SK-N-MC (cell line): ENCODE measurements around the gene CCDC51.

ENCODE experiments used
- DNase-seq: peaks from one replicate; pipeline ENCODE4 v3.0.0-alpha.2; 2011; ENCODE audit warnings: low read depth, low spot score
- H3K27ac ChIP-seq: fragments of 200-600 bp; sonication (generic); 2 replicates; pipeline ENCODE4 v1.5.1; 2016; ENCODE audit warnings: mixed run types
- H3K36me3 ChIP-seq: fragments of 200-600 bp; sonication (generic); 2 replicates; pipeline ENCODE4 v1.6.1; 2017; ENCODE audit warnings: antibody characterized with exemption, low read length, mixed read lengths; ENCODE audit not compliant: insufficient read depth
- H3K4me3 ChIP-seq: fragments of 200-600 bp; sonication (generic); 2 replicates; pipeline ENCODE4 v1.5.1; 2016
- H3K9ac ChIP-seq: fragments of 200-600 bp; sonication (generic); 2 replicates; pipeline ENCODE4 v1.8.0; 2017; ENCODE audit warnings: mixed run types, mixed read lengths; ENCODE audit not compliant: insufficient read length
- H3K9me3 ChIP-seq: fragments of 200-600 bp; sonication (generic); 2 replicates; pipeline ENCODE4 v1.6.1; 2017; ENCODE audit warnings: low read depth, mild to moderate bottlenecking, antibody characterized with exemption, low read length, moderate library complexity, mixed read lengths
- EZH2 ChIP-seq: fragments of 200-600 bp; sonication (generic); IDR thresholded peaks from one replicate; pipeline ENCODE4 v1.6.1; 2017; ENCODE audit warnings: antibody characterized with exemption
- FOXP2 ChIP-seq: optimal IDR thresholded peaks from 2 replicates; pipeline ENCODE3; 2011; ENCODE audit warnings: mild to moderate bottlenecking, moderate library complexity; ENCODE audit not compliant: insufficient read depth; ENCODE audit errors: extremely low read length, control extremely low read depth
- POLR2AphosphoS5 ChIP-seq: IDR thresholded peaks from 2 replicates; pipeline ENCODE4 v1.6.1; 2012; ENCODE audit warnings: mild to moderate bottlenecking, low read depth, low read length, borderline replicate concordance

CCDC51 gene

DNA sequence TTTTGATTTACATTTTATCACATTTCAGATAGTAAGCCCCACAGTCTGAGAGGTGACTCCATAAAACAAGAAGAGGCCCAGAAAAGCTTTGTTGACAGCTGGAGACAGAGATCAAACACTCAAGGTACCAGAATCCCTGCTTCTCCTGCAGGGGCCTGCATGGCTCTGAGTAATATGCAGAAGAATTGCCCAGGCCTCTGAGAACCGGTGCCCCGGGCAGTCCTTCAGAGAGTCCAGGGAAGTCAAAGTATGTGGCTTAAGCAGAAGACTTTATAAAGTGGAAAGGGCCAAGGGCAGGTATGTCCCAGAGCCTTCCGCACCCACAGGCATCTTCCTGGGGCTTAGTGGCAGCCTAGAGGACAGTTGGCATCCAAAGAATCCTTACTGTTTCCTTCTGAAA is 19.4 kb upstream of the CCDC51 start:
- Histone ChIP-seq H3K36me3 (peaks cover 6% of the 10 kb centered on the region; the same call in 1 of the 2 replicates), H3K9ac (no peak overlapping the region), H3K27ac (no peak overlapping the region), H3K9me3 (no peaks in the 10 kb centered on the region), H3K4me3 (no peak overlapping the region)
- TF ChIP-seq EZH2 (no peak), POLR2AphosphoS5 (no peak), FOXP2 (no peak)
- no peak for DNase-seq

DNA sequence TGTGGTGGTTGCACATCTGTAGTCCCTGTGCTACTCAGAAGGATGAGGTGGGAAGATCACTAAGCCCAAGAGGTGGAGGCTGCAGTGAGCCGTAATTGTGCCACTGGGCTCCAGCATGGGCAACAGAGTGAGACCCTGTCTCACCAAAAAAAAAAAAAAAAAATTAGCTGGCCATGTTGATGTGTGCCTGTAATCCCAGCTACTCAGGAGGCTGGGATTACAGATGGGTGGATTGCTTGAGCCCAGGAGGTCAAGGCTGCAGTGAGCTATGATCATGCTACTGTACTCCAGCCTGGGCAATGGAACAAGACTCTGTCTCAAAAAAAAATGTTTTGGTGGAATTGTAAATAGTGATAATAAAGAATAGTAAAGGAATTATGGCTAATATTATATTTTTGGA is 16.5 kb upstream of the CCDC51 start:
- peaks cover 14% of the 10 kb centered on the region; the same call in 1 of the 2 replicates for H3K36me3 ChIP-seq
- H3K9me3 ChIP-seq = no peaks in the 10 kb centered on the region
- H3K9ac ChIP-seq = no peak overlapping the region
- no peak overlapping the region for H3K27ac ChIP-seq
- no peak for TF ChIP-seq EZH2
- TF ChIP-seq FOXP2 = no peak
- no peak for TF ChIP-seq POLR2AphosphoS5
- H3K4me3 ChIP-seq = no peak overlapping the region
- DNase-seq = no peak

DNA sequence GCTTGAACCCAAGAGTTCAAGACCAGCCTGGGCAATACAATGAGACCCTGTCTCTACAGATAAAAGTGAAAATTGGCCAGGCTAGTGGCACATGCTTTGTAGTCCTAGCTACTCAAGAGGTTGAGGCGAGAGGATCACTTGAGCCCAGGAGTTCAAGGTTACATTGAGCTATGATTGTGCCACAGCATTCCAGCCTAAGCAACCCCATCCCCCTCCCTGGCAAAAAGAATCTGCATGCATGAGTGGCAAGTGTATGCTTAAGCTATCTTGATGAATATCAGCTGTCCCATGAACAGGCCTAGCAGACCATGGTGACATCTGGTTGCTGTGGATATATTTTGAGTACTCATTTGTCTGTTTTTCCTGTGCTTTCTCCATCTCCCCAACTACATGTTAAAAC is 11.4 kb upstream of the CCDC51 start:
- H3K9me3 ChIP-seq = no peaks in the 10 kb centered on the region
- TF ChIP-seq FOXP2 (no peak), EZH2 (no peak)
- H3K27ac ChIP-seq = no peak overlapping the region
- H3K9ac ChIP-seq = no peak overlapping the region
- DNase-seq = no peak
- H3K36me3 ChIP-seq = peaks cover 10% of the 10 kb centered on the region; the same call in 1 of the 2 replicates
- H3K4me3 ChIP-seq = no peak overlapping the region

DNA sequence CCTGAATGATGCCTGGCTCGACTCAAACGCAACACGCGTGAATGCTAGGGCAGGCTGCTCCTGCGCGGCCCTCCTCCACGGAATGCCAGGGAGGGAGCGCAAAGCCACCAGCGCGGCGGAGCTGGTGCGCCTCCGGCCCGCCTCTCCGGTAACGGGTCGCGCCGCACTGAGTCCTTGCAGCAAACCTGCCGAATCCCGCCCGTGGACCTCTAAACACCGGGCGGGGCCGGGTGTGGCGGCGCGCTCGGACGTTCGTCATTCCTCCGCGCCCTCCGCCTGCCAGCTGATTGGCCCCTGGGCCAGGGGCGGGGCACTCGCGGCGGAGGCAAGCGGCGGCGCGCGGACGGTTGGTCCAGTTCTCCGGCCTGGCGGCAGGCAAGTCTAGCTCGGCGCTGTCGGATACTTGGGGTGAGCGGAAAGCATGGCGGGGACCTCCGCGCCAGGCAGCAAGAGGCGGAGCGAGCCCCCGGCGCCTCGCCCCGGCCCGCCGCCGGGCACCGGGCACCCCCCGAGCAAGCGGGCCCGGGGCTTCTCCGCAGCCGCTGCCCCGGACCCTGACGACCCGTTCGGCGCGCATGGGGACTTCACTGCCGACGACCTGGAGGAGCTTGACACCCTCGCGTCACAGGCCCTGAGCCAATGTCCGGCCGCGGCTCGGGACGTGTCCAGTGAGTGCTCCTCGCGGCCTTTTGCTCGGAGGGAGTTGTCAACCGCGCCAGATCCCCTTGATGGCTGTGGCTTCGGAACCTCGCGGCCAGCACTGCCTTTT is 6.7 kb upstream of the CCDC51 start, which contains the start of gene ATRIP:
ATRIP (plus strand) TSS at position 313 of the 769 bp plus-strand sequence; CDS start at position 422, 109 bp downstream.
- Histone ChIP-seq H3K9me3 (no peaks in the 10 kb centered on the region), H3K27ac (no peak within 1 kb of the TSS), H3K36me3 (peaks cover 5% of the 10 kb centered on the region; the same call in 1 of the 2 replicates), H3K9ac (peak within 1 kb of the TSS; percentile 61), H3K4me3 (peak within 1 kb of the TSS; percentile 77)
- DNase-seq = no peak
- TF ChIP-seq EZH2 (no peak), POLR2AphosphoS5 (peak; percentile 86)

DNA sequence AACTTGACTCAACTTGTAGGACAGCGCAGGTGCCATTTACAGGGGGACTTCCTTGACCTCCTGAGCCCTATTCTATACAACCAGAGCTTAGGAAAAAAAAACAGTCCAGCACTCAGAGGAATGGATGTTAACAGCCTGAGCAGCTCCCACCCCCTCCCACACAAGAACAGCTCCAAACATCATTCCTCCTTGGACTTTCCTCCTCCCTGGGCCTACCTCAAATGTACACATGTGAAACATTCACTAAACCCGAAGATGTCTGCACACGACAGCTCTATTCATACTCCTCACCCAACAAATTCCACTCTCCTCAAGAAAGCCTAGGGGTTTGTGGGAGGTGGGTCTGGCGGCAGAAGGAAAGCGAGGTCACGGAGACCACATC is 6.1 kb upstream of the CCDC51 start:
- peak overlapping the region; percentile 77 for H3K4me3 ChIP-seq
- H3K9ac ChIP-seq = peak overlapping the region; percentile 61
- no peak for TF ChIP-seq FOXP2
- TF ChIP-seq POLR2AphosphoS5 = no peak
- no peak for TF ChIP-seq EZH2
- H3K36me3 ChIP-seq = peaks cover 5% of the 10 kb centered on the region; the same call in 1 of the 2 replicates
- no peak overlapping the region for H3K27ac ChIP-seq
- DNase-seq = no peak
- no peaks in the 10 kb centered on the region for H3K9me3 ChIP-seq

DNA sequence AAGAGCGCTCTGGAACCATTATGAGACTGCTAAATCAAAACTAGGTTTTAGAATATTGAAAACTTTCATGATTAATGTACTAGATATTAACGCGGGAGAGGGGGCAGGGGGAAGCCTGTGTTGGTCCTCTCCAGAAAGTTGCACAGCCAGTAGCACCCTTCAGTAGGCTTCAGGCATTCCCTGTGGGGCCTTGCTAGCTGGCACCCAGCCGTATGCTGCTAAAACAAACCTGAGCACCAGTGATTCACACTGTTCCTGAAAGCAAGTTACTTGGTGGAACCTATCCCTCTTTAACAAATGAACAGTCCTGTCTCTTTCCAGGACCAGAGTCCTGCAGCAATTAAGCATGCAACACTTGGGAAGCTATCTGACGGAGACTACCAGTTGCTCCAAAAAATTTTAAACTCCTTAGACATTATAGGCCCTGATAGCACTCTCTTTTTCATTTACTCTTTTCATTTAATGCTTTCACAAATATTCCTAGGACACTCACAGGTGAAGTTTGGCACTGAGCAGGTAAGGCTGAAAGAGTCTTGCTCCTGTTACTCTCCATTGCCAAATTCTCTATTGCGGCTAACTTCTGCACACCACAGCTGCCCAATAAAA is 5.5 kb upstream of the CCDC51 start:
- Histone ChIP-seq H3K27ac (no peak overlapping the region), H3K9ac (no peak overlapping the region), H3K4me3 (peak overlapping the region; percentile 77), H3K9me3 (no peaks in the 10 kb centered on the region), H3K36me3 (peaks cover 5% of the 10 kb centered on the region; the same call in 1 of the 2 replicates)
- DNase-seq = no peak
- TF ChIP-seq FOXP2 (no peak), POLR2AphosphoS5 (no peak), EZH2 (no peak)

DNA sequence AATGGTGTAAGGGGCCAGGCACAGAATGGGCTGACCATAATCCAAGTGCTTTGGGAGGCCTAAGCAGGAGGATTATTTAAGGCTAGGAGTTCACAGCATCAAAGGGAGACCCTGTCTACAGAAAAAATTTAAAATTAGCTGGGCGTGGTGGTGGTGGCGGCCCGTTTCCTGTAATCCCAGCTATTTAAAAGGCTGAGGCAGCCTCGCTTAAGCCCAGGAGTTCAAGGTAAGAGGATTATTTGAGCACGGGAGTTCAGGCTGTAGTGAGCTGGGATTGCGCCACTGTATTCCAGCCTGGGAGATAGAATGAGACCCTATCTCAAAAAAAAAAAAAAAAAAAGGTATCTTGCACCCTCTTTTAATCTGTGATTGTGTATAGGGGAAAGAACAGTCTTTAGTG is 2.0 kb upstream of the CCDC51 start:
- no peak overlapping the region for H3K27ac ChIP-seq
- H3K4me3 ChIP-seq = peak overlapping the region; percentile 86; the same call in 1 of the 2 replicates
- H3K9ac ChIP-seq = no peak overlapping the region

DNA sequence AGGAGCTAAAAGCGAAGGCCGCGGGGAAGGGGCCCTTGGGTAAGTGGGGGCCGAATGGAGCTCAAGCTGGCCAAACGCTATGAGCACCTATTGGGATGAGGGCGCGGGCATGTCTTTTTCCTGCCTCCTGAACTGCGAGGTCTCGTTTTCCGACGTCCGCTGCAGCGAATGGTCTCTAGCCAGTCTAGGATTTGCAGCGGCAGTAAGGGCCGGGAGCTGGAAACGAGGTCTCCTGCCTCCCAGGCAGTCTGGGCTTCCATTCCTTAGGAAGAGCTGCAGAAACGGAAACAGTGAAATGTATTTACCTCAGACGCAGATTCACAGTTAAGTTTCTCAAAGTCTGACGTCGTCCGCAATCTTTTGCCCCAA is 655 bp upstream of the CCDC51 start:
- Histone ChIP-seq H3K36me3 (peaks cover 5% of the 10 kb centered on the region; the same call in 1 of the 2 replicates), H3K4me3 (peak overlapping the region; percentile 86), H3K9me3 (no peaks in the 10 kb centered on the region), H3K27ac (no peak overlapping the region), H3K9ac (peak overlapping the region; percentile 81)
- no peak for DNase-seq
- TF ChIP-seq FOXP2 (no peak), EZH2 (no peak), POLR2AphosphoS5 (no peak)

More for the DNA sequence above, 2.0 kb upstream of the CCDC51 start:
- Histone ChIP-seq H3K36me3 (peaks cover 5% of the 10 kb centered on the region; the same call in 1 of the 2 replicates), H3K9me3 (no peaks in the 10 kb centered on the region)
- TF ChIP-seq FOXP2 = no peak
- no peak for TF ChIP-seq POLR2AphosphoS5
- TF ChIP-seq EZH2 = no peak
- DNase-seq = no peak
